Lower leg skin (tissue), 3 donors: ENCODE results near the gene ABL1.

Experiments used
- CTCF ChIP-seq, 3 donors: fragments of 450-650 bp; IDR thresholded peaks; one replicate each; pipeline ENCODE4 v1.5.1; 2016; ENCODE audit warnings: antibody characterized with exemption in 3 of 3, mild to moderate bottlenecking in 3 of 3, moderate library complexity in 2 of 3
- POLR2A ChIP-seq, 2 donors: fragments of 450-650 bp; IDR thresholded peaks; one replicate each; pipeline ENCODE4 v1.6.1; 2016 to 2017; ENCODE audit warnings: antibody characterized with exemption in 2 of 2, mild to moderate bottlenecking in 1 of 2, moderate library complexity in 1 of 2

DNA sequence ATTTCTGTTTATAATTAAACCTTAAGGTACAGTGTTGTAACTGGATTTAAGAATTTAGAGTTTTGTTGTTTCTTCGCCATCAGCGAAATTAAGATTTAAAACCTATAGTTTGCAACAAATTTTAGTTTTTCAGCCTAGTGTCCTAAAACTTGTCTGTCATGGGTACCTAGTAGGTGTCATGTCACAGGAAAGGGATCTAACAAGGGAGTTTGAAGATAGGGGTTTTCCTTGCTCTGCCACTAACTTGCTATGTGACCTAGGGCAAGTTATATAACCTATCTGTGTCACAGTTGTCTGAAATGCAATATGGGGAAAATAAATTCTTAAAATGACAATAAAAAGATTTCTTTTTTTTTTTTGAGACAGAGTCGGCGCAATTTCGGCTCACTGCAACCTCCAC lies 9.2 kb upstream of the ABL1 start:
- TF ChIP-seq CTCF (IDR thresholded peaks at IDR 0.05) (no peak), POLR2A (IDR thresholded peaks at IDR 0.05) (no peak)
